B cell (primary cell): ENCODE results near the gene TRIM17. TPM values are rescaled to one million over a fixed set of nuclear protein-coding genes. Genes with fewer than 3 reads are reported as not detected.

Experiments
- ATAC-seq: fragments of 200-7000 bp; cut with Tn5 transposase; one replicate; pipeline ENCODE4 v1.10.0; 2021; ENCODE audit warnings: low read depth, mild to moderate bottlenecking, moderate number of reproducible peaks, moderate library complexity
- CTCF ChIA-PET: fragments of 350-600 bp; sonication (Branson Sonifier 250); formaldehyde crosslinking; loops from one replicate; lab custom pipeline; 2021; ENCODE audit warnings: antibody characterized with exemption, inconsistent platforms; lab: Charles Lee
- POLR2A ChIA-PET: fragments of 350-600 bp; sonication (Branson Sonifier 250); formaldehyde crosslinking; loops from one replicate; lab custom pipeline; 2021; ENCODE audit warnings: antibody characterized with exemption; lab: Charles Lee
- DNase-seq: peaks from one replicate; pipeline ENCODE4 v3.0.0; 2013
- H2AFZ ChIP-seq: 2 replicates; pipeline ENCODE4 v1.6.1; 2012; ENCODE audit warnings: mild to moderate bottlenecking, low read depth, low read length; ENCODE audit not compliant: insufficient read depth, poor library complexity, severe bottlenecking
- H3K27ac ChIP-seq, 2 donors: 1 replicate in 1 of 2; 2 replicates in 1 of 2; pipeline ENCODE4 v1.5.1; 2012 to 2013; ENCODE audit warnings: low read length in 2 of 2, mild to moderate bottlenecking in 2 of 2, moderate library complexity in 1 of 2
- H3K27me3 ChIP-seq, 4 experiments: fragments of 200-600 bp in 1 of 4; sonication (generic) in 1 of 4; replicated peaks in 1 of 4; 1 replicate in 2 of 4; 2 replicates in 2 of 4; pipeline versions ENCODE4 v1.6.1 to v1.7.0; 2013 to 2016; ENCODE audit warnings: low read length in 3 of 4, mild to moderate bottlenecking in 2 of 4, mixed read lengths in 1 of 4, moderate library complexity in 1 of 4; ENCODE audit not compliant: insufficient read depth in 4 of 4, control insufficient read depth in 3 of 4; ENCODE audit errors: control extremely low read depth in 1 of 4
- H3K36me3 ChIP-seq, 2 experiments: replicated peaks in 1 of 2; 1 replicate in 1 of 2; 2 replicates in 1 of 2; pipeline versions ENCODE4 v1.6.1 to v1.7.1; 2013; ENCODE audit warnings: low read length in 1 of 2; ENCODE audit not compliant: insufficient read depth in 2 of 2, control insufficient read depth in 1 of 2; ENCODE audit errors: control extremely low read depth in 1 of 2, extremely low read depth in 1 of 2
- H3K4me1 ChIP-seq, 2 donors: fragments of 200-600 bp in 1 of 2; sonication (generic) in 1 of 2; 1 replicate in 1 of 2; 2 replicates in 1 of 2; pipeline versions ENCODE4 v1.5.1 to v1.6.1; 2013 to 2017; ENCODE audit warnings: low read length in 2 of 2; ENCODE audit not compliant: control insufficient read depth in 2 of 2, insufficient read depth in 2 of 2
- H3K4me2 ChIP-seq: replicated peaks from 2 replicates; pipeline ENCODE3; 2012; ENCODE audit warnings: mild to moderate bottlenecking, low read depth, low read length; ENCODE audit not compliant: poor library complexity, severe bottlenecking
- H3K4me3 ChIP-seq, 5 experiments: fragments of 200-600 bp in 1 of 5; sonication (generic) in 1 of 5; 1 replicate in 3 of 5; 2 replicates in 2 of 5; pipeline versions ENCODE4 v1.5.1 to v1.7.0; 2011 to 2016; ENCODE audit warnings: low read length in 4 of 5, mild to moderate bottlenecking in 4 of 5, low read depth in 2 of 5, control low read depth in 1 of 5, moderate library complexity in 1 of 5; ENCODE audit not compliant: insufficient read depth in 1 of 5; ENCODE audit errors: control extremely low read depth in 1 of 5, extremely low read depth in 1 of 5
- H3K79me2 ChIP-seq: fragments of 200-600 bp; sonication (generic); one replicate; pipeline ENCODE4 v1.6.0; 2016; ENCODE audit warnings: low read length; ENCODE audit not compliant: control insufficient read depth, insufficient read depth
- H3K9ac ChIP-seq: fragments of 200-600 bp; sonication (generic); 2 replicates; pipeline ENCODE4 v1.6.1; 2017; ENCODE audit warnings: mild to moderate bottlenecking, low read length, moderate library complexity
- H3K9me3 ChIP-seq, 3 donors: one replicate each; pipeline versions ENCODE4 v1.6.1 to v1.7.1; 2013; ENCODE audit warnings: low read length in 2 of 3; ENCODE audit not compliant: control insufficient read depth in 2 of 3, insufficient read depth in 1 of 3; ENCODE audit errors: control extremely low read depth in 1 of 3
- H4K20me1 ChIP-seq: 2 replicates; pipeline ENCODE4 v1.6.0; 2012; ENCODE audit warnings: mild to moderate bottlenecking, low read length; ENCODE audit not compliant: insufficient read depth, control insufficient read depth, poor library complexity, severe bottlenecking
- H3K27ac Mint-ChIP-seq: one replicate; pipeline ENCODE4 v1.8.0; 2021; ENCODE audit warnings: mixed read lengths
- H3K27me3 Mint-ChIP-seq: one replicate; pipeline ENCODE4 v1.8.0; 2021; ENCODE audit warnings: mixed read lengths
- H3K4me1 Mint-ChIP-seq: one replicate; pipeline ENCODE4 v1.8.0; 2021; ENCODE audit warnings: mixed read lengths
- H3K4me3 Mint-ChIP-seq: one replicate; pipeline ENCODE4 v1.8.0; 2021; ENCODE audit warnings: mixed read lengths
- H3K9me3 Mint-ChIP-seq: one replicate; pipeline ENCODE4 v1.8.0; 2022; ENCODE audit warnings: mixed read lengths; ENCODE audit not compliant: insufficient read depth
- EZH2 ChIP-seq: IDR thresholded peaks from 2 replicates; pipeline ENCODE4 v1.6.1; 2012; ENCODE audit warnings: borderline replicate concordance, low read depth, mild to moderate bottlenecking, moderate library complexity, low read length; ENCODE audit not compliant: insufficient read depth, poor library complexity, severe bottlenecking
- WGBS: methylation state at CpG from one replicate; pipeline ENCODE4 v1.1.5; 2013; ENCODE audit warnings: missing lambda C conversion rate; ENCODE audit not compliant: insufficient coverage; 5-methylcytosine and 5-hydroxymethylcytosine counted together
- intact Hi-C: fragments of 100-400 bp; cut with micrococcal nuclease; formaldehyde crosslinking; loops from one replicate; pipeline ENCODE4 v1.10.0; 2022
- polyA plus RNA-seq: library from polyadenylated mRNA; depleted of rRNA; stranded (reverse); fragments of >200 nt; gene quantifications from 2 replicates; pipeline ENCODE4 v1.2.3, GENCODE V29; 2012
- total RNA-seq, 2 donors: library from RNA; stranded (reverse); fragments of 120-200 nt in 1 of 2; gene quantifications; 1 replicate in 1 of 2; 2 replicates in 1 of 2; pipeline versions ENCODE4 v1.2.3 to v1.2.4, GENCODE V29; 2013 to 2022
- TF ChIP-seq, protein P1 (sequence below): fragments of 200-600 bp; IDR thresholded peaks from one replicate; pipeline ENCODE4 v1.8.0; 2022; ENCODE audit warnings: antibody characterized with exemption, mild to moderate bottlenecking

The TRIM17 gene
- total and polyA plus RNA-seq, 2 donors (not counting 1 experiment from before 2014, with no cell fraction given): not detected

DNA sequence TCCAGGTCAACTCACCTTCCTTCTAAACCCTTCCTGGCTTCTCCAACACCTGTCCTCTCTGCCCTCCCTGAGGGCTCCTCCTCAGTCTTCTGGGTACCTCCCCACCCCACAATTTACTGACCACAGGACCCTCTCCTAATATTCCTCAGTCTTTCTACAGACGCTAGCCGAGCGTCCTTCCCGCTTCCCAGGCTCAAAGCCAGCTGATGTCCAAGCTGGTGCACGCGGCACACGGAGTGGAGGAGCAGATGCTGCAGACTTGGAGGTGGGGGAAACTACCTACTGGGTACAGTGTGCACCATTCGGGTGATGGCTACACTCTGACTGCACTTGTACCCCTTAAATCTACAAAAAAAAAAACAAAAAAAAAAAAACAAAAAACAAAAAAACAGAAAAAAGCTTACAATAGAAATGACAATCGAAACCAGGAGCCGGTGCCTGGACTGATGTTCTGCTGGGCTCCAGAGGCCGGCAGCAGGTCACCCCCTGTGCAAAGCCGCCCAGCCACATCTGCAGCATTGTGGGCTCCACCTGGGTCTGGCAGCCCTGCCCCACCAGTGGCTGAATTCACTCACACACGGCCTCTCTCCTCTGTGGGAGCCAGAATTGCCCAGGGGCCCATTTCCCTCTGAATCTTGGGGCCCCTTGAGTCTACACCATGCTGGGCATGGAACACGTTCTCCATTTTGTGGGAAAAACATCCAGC is 17.0 kb downstream of the TRIM17 start:
- H3K9me3 ChIP-seq: no peaks in the 10 kb centered on the region
- Mint-ChIP-seq H3K27me3 (no peaks in the 10 kb centered on the region), H3K4me1 (peaks cover 28% of the 10 kb centered on the region), H3K27ac (no peak overlapping the region), H3K4me3 (no peak overlapping the region), H3K9me3 (no peaks in the 10 kb centered on the region)
- intact Hi-C loops: no loop called here
- no peak overlapping the region for H3K4me3 ChIP-seq
- TF ChIP-seq, protein P1, sequence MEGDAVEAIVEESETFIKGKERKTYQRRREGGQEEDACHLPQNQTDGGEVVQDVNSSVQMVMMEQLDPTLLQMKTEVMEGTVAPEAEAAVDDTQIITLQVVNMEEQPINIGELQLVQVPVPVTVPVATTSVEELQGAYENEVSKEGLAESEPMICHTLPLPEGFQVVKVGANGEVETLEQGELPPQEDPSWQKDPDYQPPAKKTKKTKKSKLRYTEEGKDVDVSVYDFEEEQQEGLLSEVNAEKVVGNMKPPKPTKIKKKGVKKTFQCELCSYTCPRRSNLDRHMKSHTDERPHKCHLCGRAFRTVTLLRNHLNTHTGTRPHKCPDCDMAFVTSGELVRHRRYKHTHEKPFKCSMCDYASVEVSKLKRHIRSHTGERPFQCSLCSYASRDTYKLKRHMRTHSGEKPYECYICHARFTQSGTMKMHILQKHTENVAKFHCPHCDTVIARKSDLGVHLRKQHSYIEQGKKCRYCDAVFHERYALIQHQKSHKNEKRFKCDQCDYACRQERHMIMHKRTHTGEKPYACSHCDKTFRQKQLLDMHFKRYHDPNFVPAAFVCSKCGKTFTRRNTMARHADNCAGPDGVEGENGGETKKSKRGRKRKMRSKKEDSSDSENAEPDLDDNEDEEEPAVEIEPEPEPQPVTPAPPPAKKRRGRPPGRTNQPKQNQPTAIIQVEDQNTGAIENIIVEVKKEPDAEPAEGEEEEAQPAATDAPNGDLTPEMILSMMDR: no peak
- no peak for TF ChIP-seq EZH2
- peaks cover 44% of the 10 kb centered on the region for H3K79me2 ChIP-seq
- 93% methylated on average over 12 of the region's 14 CpGs for WGBS
- peaks cover 8 to 15% of the 10 kb centered on the region in 2 donors for H3K4me1 ChIP-seq
- no peaks in the 10 kb centered on the region for H3K27me3 ChIP-seq
- CTCF ChIA-PET: no interaction called here
- H4K20me1 ChIP-seq: peaks cover 78% of the 10 kb centered on the region
- ATAC-seq (no peak), DNase-seq (no peak)
- H3K9ac ChIP-seq: no peak overlapping the region
- no peak overlapping the region for H2AFZ ChIP-seq
- H3K36me3 ChIP-seq: peaks cover 7 to 68% of the 10 kb centered on the region in 2 experiments
- no peak overlapping the region for H3K4me2 ChIP-seq
- H3K27ac ChIP-seq: no peak overlapping the region
- POLR2A ChIA-PET: no interaction called here

DNA sequence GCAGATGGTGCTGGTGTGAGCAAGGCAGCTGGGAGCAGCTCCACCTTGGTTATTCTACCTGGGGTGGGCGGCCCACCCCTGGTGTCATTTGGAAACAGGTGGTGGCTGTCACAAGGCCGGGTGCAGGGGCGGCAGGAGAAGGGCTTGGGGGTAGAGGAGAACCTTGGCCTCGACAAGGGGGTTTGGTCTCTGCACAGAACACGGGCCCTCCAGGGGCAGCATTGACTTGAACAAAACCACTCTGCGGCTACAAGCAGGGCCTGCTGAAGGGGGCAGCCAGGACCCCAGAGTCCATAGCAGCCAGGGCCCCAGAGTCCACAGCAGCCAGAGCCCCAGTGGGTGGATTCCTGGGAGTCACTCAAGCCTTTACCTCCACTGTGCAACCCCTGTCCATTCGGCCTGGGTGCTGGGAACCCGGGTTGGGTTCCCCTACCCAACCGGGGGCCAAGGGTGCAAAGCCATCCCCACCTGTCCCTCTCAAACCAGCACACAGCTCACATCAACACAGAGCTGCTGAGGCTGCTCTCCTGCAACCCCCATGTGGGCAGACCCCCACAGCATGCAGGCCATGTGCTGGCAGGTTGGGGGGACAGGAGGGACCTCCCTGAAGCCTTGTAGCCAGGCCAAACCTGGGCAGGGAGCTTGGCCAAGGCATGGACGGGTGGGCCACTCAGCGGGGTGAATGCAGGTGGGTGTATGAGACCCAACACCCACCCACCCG is 17.8 kb downstream of the TRIM17 start:
- Histone ChIP-seq H3K9me3 (no peaks in the 10 kb centered on the region), H2AFZ (no peak overlapping the region), H3K27me3 (no peaks in the 10 kb centered on the region), H3K36me3 (peaks cover 7 to 68% of the 10 kb centered on the region in 2 experiments), H3K79me2 (peaks cover 36% of the 10 kb centered on the region), H4K20me1 (peaks cover 72% of the 10 kb centered on the region), H3K4me2 (no peak overlapping the region), H3K9ac (no peak overlapping the region), H3K4me3 (no peak overlapping the region), H3K27ac (no peak overlapping the region), H3K4me1 (peaks cover under 1 to 7% of the 10 kb centered on the region in 2 donors)
- H3K4me1 Mint-ChIP-seq: peaks cover 20% of the 10 kb centered on the region
- POLR2A ChIA-PET: no interaction called here
- TF ChIP-seq, protein P1: no peak
- TF ChIP-seq EZH2: no peak
- DNase-seq: no peak
- WGBS: 92% methylated on average over 9 of the region's 12 CpGs
- no peak overlapping the region for H3K4me3 Mint-ChIP-seq
- no peak for ATAC-seq
- intact Hi-C loops: no loop called here
- CTCF ChIA-PET: no interaction called here
- no peaks in the 10 kb centered on the region for H3K9me3 Mint-ChIP-seq
- H3K27me3 Mint-ChIP-seq: no peaks in the 10 kb centered on the region
- H3K27ac Mint-ChIP-seq: no peak overlapping the region
